IMR-90 (cell line): ENCODE results near the gene CAPS2. TPM values are rescaled to one million over a fixed set of nuclear protein-coding genes. Genes with fewer than 3 reads are reported as not detected.

ENCODE experiments used
- CHD1 ChIP-seq: IDR thresholded peaks from 2 replicates; pipeline ENCODE4 v1.6.1; 2012; ENCODE audit warnings: low read depth, low read length, improper control_type of control experiment
- MAZ ChIP-seq: IDR thresholded peaks from 2 replicates; pipeline ENCODE4 v1.6.1; 2012; ENCODE audit warnings: low read depth, mild to moderate bottlenecking, low read length, improper control_type of control experiment, moderate library complexity, borderline replicate concordance
- RCOR1 ChIP-seq: IDR thresholded peaks from 2 replicates; pipeline ENCODE4 v1.6.1; 2012; ENCODE audit warnings: mild to moderate bottlenecking, low read length, improper control_type of control experiment; ENCODE audit not compliant: insufficient replicate concordance
- RFX5 ChIP-seq: IDR thresholded peaks from 2 replicates; pipeline ENCODE4 v1.8.0; 2012; ENCODE audit warnings: low read depth, mild to moderate bottlenecking, low read length, moderate library complexity
- SMC3 ChIP-seq: fragments of 150-350 bp; IDR thresholded peaks from 2 replicates; pipeline ENCODE4 v1.6.1; 2016; ENCODE audit warnings: low read depth, mild to moderate bottlenecking, antibody characterized with exemption, low read length, moderate library complexity
- polyA plus RNA-seq, 3 experiments: library from polyadenylated mRNA; depleted of rRNA; stranded (reverse); fragments of >200 nt; gene quantifications; 2 replicates each; pipeline ENCODE4 v1.2.3, GENCODE V29; 2012; ENCODE audit warnings: low replicate concordance in 1 of 3
- total RNA-seq: library from RNA; depleted of rRNA; stranded (reverse); fragments of >200 nt; gene quantifications from 2 replicates; pipeline ENCODE4 v1.2.3, GENCODE V29; 2012

The CAPS2 gene
- total and polyA plus RNA-seq, 2 of the 4 experiments (the other 2 are of a cell fraction): 1.2 to 2.7 TPM

DNA sequence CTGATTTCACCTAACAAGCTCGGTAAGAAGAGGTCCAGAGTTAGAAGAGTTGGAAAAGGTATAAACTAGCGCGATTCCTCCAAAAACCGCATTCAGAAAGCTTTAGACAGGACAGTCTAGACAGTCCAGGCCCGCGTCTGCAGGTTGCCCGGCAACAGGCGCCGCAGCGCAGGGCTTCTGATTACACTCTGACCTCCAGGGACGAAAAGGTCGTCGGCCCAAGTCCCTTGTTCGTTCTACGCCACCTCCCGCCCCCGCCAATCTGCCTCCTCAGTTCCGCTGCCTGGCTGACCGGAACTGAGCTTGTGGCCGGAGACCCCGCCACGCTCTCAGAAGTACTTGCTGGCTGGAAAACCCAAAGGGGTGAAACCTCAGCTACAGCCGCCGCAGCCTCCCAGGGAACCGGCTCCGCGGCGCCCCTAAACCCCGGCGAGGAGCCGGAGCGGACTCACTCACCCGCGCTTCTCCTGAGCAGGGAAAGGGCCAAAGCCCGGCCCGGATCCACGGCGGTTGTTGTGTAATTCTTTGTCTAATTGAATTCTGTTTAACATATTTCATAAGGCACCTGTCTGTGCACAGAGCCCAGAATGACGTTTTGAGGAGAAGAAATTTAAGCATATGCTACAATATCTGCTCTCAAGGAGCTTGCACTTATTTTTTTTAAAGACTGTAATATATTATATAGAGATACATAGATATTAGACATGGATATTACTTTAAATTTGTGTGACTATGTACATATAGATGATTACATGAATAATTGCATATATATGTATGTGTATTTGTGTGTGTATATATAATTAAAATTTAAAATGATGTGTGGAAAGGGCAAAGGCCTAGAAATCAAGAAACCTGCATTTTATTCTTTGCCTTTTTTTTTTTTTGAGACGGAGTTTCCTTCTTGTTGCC is at the start of gene CAPS2 (continued):
- TF ChIP-seq SMC3 (peak; percentile 37; the same call in 1 of the 2 replicates), RCOR1 (no peak), RFX5 (peak; percentile 36; the same call in 1 of the 2 replicates), CHD1 (no peak), MAZ (peak; percentile 74; the same call in 1 of the 2 replicates)
